LNCaP clone FGC (cell line): Measurements from ENCODE around the gene ZNF281.
"Not testable (repeated sequence)": the region's sequence is repeated elsewhere in the genome, so short reads cannot be mapped to it uniquely, and the experiment has no call there.

Source experiments
- DNase-seq: peaks from one replicate; pipeline ENCODE4 v3.0.0-alpha.2; 2011; ENCODE audit warnings: low read depth
- H3K4me3 ChIP-seq: 2 replicates; pipeline ENCODE4 v1.5.1; 2011; ENCODE audit warnings: mild to moderate bottlenecking, low read depth, low read length, control low read depth
- TF ChIP-seq, protein P1 (sequence below): IDR thresholded peaks from 2 replicates; pipeline ENCODE4 v1.5.1; 2012; ENCODE audit warnings: mild to moderate bottlenecking; ENCODE audit not compliant: control insufficient read depth, insufficient read depth; ENCODE audit errors: extremely low read depth

Gene ZNF281

GRCh38 chr1:200422211-200422610, 12.4 kb upstream of the ZNF281 start:
- TF ChIP-seq, protein P1, sequence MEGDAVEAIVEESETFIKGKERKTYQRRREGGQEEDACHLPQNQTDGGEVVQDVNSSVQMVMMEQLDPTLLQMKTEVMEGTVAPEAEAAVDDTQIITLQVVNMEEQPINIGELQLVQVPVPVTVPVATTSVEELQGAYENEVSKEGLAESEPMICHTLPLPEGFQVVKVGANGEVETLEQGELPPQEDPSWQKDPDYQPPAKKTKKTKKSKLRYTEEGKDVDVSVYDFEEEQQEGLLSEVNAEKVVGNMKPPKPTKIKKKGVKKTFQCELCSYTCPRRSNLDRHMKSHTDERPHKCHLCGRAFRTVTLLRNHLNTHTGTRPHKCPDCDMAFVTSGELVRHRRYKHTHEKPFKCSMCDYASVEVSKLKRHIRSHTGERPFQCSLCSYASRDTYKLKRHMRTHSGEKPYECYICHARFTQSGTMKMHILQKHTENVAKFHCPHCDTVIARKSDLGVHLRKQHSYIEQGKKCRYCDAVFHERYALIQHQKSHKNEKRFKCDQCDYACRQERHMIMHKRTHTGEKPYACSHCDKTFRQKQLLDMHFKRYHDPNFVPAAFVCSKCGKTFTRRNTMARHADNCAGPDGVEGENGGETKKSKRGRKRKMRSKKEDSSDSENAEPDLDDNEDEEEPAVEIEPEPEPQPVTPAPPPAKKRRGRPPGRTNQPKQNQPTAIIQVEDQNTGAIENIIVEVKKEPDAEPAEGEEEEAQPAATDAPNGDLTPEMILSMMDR, result no peak
- no peak for DNase-seq
- H3K4me3 ChIP-seq, result no peak overlapping the region

DNA sequence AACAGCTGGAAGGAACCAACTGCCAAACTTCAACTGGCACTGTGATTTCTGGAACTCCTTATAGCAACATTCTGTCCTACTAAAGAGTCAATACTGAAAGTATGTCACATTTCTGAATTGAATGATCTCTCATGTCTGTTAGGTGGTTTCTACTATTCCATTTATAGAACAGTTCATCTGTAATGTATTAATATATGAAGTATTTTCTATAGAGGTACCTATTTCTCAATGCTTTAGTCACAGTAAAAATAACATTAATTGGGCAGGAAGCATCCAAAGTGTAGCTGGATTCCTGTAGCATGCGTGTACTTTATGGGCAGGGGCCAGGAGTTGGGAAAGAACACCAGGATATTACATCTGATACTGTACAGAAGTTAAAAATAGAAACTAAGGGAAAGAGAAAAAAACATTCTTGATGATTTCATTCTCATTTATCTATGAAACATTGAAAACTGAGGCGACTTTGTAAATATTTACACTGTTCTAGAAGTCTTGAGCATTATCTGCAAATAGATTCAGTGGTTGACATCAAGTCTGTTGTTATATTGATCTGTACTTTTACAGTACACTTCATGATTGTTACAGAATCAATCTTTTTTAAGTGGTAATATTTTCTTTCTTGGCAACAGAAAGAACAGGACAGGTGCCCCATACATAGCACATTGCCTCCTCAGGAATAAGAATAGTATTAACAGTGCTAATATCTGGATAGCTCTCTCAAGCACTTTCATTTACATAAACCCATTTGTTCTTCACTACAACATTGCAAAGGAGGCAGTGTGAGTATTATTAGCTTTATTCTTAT, 6.2 kb upstream of the ZNF281 start:
- no peak overlapping the region for H3K4me3 ChIP-seq

GRCh38 chr1:200415227-200415626, 5.4 kb upstream of the ZNF281 start:
- no peak for DNase-seq
- no peak overlapping the region for H3K4me3 ChIP-seq
- TF ChIP-seq, protein P1, result no peak

More for the DNA sequence above, 6.2 kb upstream of the ZNF281 start:
- no peak for DNase-seq
- TF ChIP-seq, protein P1, result no peak

- TF ChIP-seq, protein P1, result no peak
- H3K4me3 ChIP-seq, result no peak overlapping the region
- no peak for DNase-seq
These were observed 4.8 kb upstream of the ZNF281 start for GRCh38 chr1:200414657-200415056.

- not testable (repeated sequence) for DNase-seq, H3K4me3 ChIP-seq
These were observed 3.9 kb upstream of the ZNF281 start for GRCh38 chr1:200413766-200414165.

DNA sequence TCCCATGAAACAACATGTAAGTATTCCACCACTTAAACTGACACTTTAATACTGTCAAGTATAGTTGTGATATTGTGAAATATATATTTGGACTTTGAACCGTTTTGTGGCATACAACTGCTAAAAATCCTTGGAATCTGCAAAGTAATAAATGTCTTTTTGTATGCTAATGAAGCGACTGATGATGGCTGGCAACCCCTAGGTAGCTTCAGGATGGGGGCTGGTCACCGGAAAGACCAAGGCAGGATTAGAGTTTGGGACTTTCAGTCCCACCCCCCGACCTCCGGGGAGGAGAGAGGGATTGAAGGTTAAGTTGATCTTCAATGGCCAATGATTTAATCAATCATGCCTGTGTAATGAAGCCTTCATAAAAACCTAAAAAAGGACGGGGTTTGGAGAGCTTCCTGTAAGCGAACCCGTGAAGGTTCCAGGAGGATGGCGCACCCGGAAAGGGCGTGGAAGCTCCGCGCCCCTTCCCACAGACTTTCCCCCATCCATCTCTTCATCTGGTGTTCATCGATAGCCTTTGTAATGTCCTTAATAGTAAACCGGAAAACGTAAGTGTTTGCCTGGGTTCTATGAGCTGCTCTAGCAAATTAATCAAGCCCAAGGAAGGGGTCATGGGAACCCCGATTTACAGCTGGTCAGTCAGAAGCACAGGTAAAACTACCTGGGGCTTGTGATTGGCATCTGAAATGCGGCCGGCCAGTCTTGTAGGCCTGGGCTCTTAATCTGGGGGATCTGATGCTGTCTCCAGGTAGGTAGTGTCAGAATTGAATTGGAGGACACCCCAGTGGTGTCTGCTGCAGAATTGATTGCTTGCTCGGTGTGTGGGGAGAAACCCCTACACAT, 1.8 kb upstream of the ZNF281 start:
- H3K4me3 ChIP-seq, result no peak overlapping the region
- TF ChIP-seq, protein P1, result no peak
- no peak for DNase-seq

DNA sequence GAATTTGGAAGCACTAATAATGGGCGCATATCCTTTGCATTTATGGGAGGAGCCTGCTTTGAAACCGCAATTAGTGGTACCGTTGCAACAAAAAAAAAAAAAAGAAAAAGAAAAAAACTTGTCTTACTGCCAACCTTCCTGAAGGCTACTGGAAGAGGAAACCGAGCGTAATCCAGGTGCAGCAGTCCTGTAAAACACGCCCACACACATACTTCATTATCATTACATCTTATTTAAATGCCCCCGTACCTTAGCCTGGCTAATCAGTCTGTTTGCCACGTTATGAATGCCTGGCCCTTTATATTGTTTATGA, 686 bp upstream of the ZNF281 start:
- peak overlapping the region; percentile 93 for H3K4me3 ChIP-seq
- TF ChIP-seq, protein P1, result no peak
- DNase-seq, result peak; percentile 86
